ENCODE measurements around the gene KRTDAP. TPM values are rescaled to one million over a fixed set of nuclear protein-coding genes. Genes with fewer than 3 reads are reported as not detected.
"Not testable (repeated sequence)": the region's sequence is repeated elsewhere in the genome, so short reads cannot be mapped to it uniquely, and the experiment has no call there.

The KRTDAP gene
- polyA plus RNA-seq, 1 of the 3 experiments (the other 2 are of a cell fraction), result not detected

GRCh38 chr19:35468637-35469036, 21.6 kb downstream of the KRTDAP start:
- peak; percentile 45 for DNase-seq
- POLR2A ChIA-PET, result no interaction called here

GRCh38 chr19:35466259-35466658, 24.0 kb downstream of the KRTDAP start:
- H3K4me3 ChIP-seq (ENCODE audit: low read depth in 2 of 2, low read length in 1 of 2), result no peak overlapping the region
- H2AFZ ChIP-seq (ENCODE audit: low read depth), result no peak overlapping the region
- no peaks in the 10 kb centered on the region for H4K20me1 ChIP-seq (ENCODE audit: insufficient read depth)
- H3K4me1 ChIP-seq (ENCODE audit: control insufficient read depth in 1 of 2, insufficient read depth in 2 of 2, low read depth in 1 of 2, low read length in 1 of 2), result no peaks in the 10 kb centered on the region
- TF ChIP-seq USF1 (IDR thresholded peaks at IDR 0.05; ENCODE audit: borderline replicate concordance, low read depth) (no peak), RFX5 (IDR thresholded peaks at IDR 0.05; ENCODE audit: low read length) (no peak), RAD21 (IDR thresholded peaks at IDR 0.05; ENCODE audit: low read length) (no peak), RXRA (IDR thresholded peaks at IDR 0.05; ENCODE audit: borderline replicate concordance, low read depth) (no peak), GABPA (IDR thresholded peaks at IDR 0.05; ENCODE audit: low read depth) (no peak), CTCF (IDR thresholded peaks at IDR 0.05) (no peak), MXI1 (IDR thresholded peaks at IDR 0.05; ENCODE audit: low read depth, low read length) (no peak), USF2 (IDR thresholded peaks at IDR 0.05; ENCODE audit: borderline replicate concordance, low read depth, low read length) (no peak), MAX (IDR thresholded peaks at IDR 0.05; ENCODE audit: low read depth) (no peak)
- POLR2A ChIA-PET, result no interaction called here
- H3K79me2 ChIP-seq (ENCODE audit: insufficient read depth), result no peaks in the 10 kb centered on the region
- H3F3A ChIP-seq (replicated peaks; ENCODE audit: insufficient read depth), result no peaks in the 10 kb centered on the region
- H3K9ac ChIP-seq, result no peak overlapping the region
- CTCF ChIA-PET, result interaction anchor here (1.1 kb wide), 1 partner anchor 29 kb away, joined by 3 read pairs; no protein-coding TSS in a partner anchor
- H3K4me2 ChIP-seq, result no peak overlapping the region
- no peaks in the 10 kb centered on the region for H3K9me2 ChIP-seq
- H3K9me3 ChIP-seq, result no peaks in the 10 kb centered on the region
- no peaks in the 10 kb centered on the region for H3K36me3 ChIP-seq (replicated peaks in 1 of 2; ENCODE audit: control insufficient read depth in 1 of 2, insufficient read depth in 2 of 2, low read length in 1 of 2)
- peaks cover 67% of the 10 kb centered on the region for H3K27me3 ChIP-seq (ENCODE audit: insufficient read depth)
- 7% methylated on average over 1 of the region's 1 CpG for WGBS (ENCODE audit: low lambda C conversion rate)
- no peak for DNase-seq
- H3K27ac ChIP-seq (ENCODE audit: low read depth in 2 of 2, low read length in 1 of 2), result no peak overlapping the region

More at GRCh38 chr19:35468637-35469036, 21.6 kb downstream of the KRTDAP start:
- no peaks in the 10 kb centered on the region for H3K9me3 ChIP-seq
- H2AFZ ChIP-seq (ENCODE audit: low read depth), result no peak overlapping the region
- no peaks in the 10 kb centered on the region for H4K20me1 ChIP-seq (ENCODE audit: insufficient read depth)
- H3K79me2 ChIP-seq (ENCODE audit: insufficient read depth), result no peaks in the 10 kb centered on the region
- H3K4me2 ChIP-seq, result no peak overlapping the region
- 17% methylated on average over 2 of the region's 2 CpGs for WGBS (ENCODE audit: low lambda C conversion rate)
- H3F3A ChIP-seq (replicated peaks; ENCODE audit: insufficient read depth), result no peaks in the 10 kb centered on the region
- H3K27ac ChIP-seq (ENCODE audit: low read depth in 2 of 2, low read length in 1 of 2), result no peak overlapping the region
- H3K9ac ChIP-seq, result no peak overlapping the region
- H3K4me1 ChIP-seq (ENCODE audit: control insufficient read depth in 1 of 2, insufficient read depth in 2 of 2, low read depth in 1 of 2, low read length in 1 of 2), result no peaks in the 10 kb centered on the region
- TF ChIP-seq RAD21 (IDR thresholded peaks at IDR 0.05; ENCODE audit: low read length) (peak; percentile 56), ELF1 (IDR thresholded peaks at IDR 0.05) (no peak), SMC3 (IDR thresholded peaks at IDR 0.05; ENCODE audit: low read depth, low read length) (peak; percentile 55; the same call in 1 of the 2 replicates), CTCF (IDR thresholded peaks at IDR 0.05) (peak; percentile 55), RFX5 (IDR thresholded peaks at IDR 0.05; ENCODE audit: low read length) (no peak)
- no peak overlapping the region for H3K4me3 ChIP-seq (ENCODE audit: low read depth in 2 of 2, low read length in 1 of 2)
- H3K27me3 ChIP-seq (ENCODE audit: insufficient read depth), result peaks cover 70% of the 10 kb centered on the region
- CTCF ChIA-PET, result interaction anchor here (0.7 to 4.4 kb wide), 14 partner anchors 16 to 307 kb away, joined by 3 to 47 read pairs (median 4); partner anchors contain the start of genes DMKN and FFAR3
- no peaks in the 10 kb centered on the region for H3K36me3 ChIP-seq (replicated peaks in 1 of 2; ENCODE audit: control insufficient read depth in 1 of 2, insufficient read depth in 2 of 2, low read length in 1 of 2)
- H3K9me2 ChIP-seq, result no peaks in the 10 kb centered on the region

GRCh38 chr19:35462956-35463355, 27.3 kb downstream of the KRTDAP start:
- peaks cover 41% of the 10 kb centered on the region for H3K27me3 ChIP-seq (ENCODE audit: insufficient read depth)
- not testable (repeated sequence) for H3K4me1 ChIP-seq (ENCODE audit: control insufficient read depth in 1 of 2, insufficient read depth in 2 of 2, low read depth in 1 of 2, low read length in 1 of 2); H3K4me3 ChIP-seq (ENCODE audit: low read depth in 2 of 2, low read length in 1 of 2); H3F3A ChIP-seq (replicated peaks; ENCODE audit: insufficient read depth); DNase-seq; H3K36me3 ChIP-seq (replicated peaks in 1 of 2; ENCODE audit: control insufficient read depth in 1 of 2, insufficient read depth in 2 of 2, low read length in 1 of 2); H3K9ac ChIP-seq; H2AFZ ChIP-seq (ENCODE audit: low read depth); H4K20me1 ChIP-seq (ENCODE audit: insufficient read depth); H3K4me2 ChIP-seq; H3K9me3 ChIP-seq; H3K79me2 ChIP-seq (ENCODE audit: insufficient read depth); H3K9me2 ChIP-seq; H3K27ac ChIP-seq (ENCODE audit: low read depth in 2 of 2, low read length in 1 of 2)
- 19% methylated on average over 7 of the region's 7 CpGs for WGBS (ENCODE audit: low lambda C conversion rate)
- POLR2A ChIA-PET, result interaction anchor here (0.6 kb wide), 1 partner anchor 134 kb away, joined by 4 read pairs; no protein-coding TSS in a partner anchor
- CTCF ChIA-PET, result interaction anchor here (0.7 to 2.9 kb wide), 3 partner anchors 86 to 135 kb away, joined by 3 to 11 read pairs (median 3); no protein-coding TSS in a partner anchor

Data from SK-N-SH (cell line).